GM19467 (cell line): Measurements from ENCODE around the gene GALNT2.

Experiments used
- ATAC-seq: cut with Tn5 transposase; IDR thresholded peaks from one replicate; pipeline ENCODE4 v1.9.1; 2021; ENCODE audit warnings: mild to moderate bottlenecking, moderate library complexity; ENCODE audit not compliant: unreplicated experiment

GALNT2 gene

GRCh38 chr1:230249695-230250480 is 182.8 kb downstream of the GALNT2 start:
- no peak for ATAC-seq

GRCh38 chr1:230250666-230251065 is 183.6 kb downstream of the GALNT2 start:
- no peak for ATAC-seq

DNA sequence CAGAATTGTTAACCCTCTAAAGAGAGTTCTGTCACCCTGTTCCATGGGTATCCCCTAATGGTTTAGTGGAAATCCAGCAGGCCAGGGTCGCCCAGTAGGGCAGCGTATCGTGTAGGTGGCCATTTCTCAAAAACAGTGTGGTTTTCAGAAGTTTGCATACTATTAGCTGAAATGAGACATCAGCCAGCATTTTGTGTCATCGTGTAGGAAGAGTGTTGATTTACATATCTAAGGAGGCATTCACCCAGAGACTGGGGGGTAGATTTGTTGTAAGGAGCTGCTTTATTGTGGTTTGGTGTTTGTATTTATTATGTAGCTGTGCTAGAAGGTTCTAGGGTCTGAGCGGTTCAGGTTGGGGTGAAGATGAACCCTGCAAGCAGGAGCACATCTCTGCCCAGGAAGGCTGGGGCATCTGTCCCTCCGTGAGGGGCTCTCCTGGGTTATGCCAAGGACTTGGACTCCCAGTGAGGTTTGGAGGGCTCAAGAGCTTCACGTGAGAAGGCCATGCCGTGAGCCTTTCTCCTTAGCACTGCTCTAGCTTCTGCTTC is 184.7 kb downstream of the GALNT2 start:
- ATAC-seq = no peak

- no peak for ATAC-seq
Observed at GRCh38 chr1:230253150-230253549, 186.1 kb downstream of the GALNT2 start.

- ATAC-seq = no peak
Observed at GRCh38 chr1:230254265-230254664, 187.2 kb downstream of the GALNT2 start.

DNA sequence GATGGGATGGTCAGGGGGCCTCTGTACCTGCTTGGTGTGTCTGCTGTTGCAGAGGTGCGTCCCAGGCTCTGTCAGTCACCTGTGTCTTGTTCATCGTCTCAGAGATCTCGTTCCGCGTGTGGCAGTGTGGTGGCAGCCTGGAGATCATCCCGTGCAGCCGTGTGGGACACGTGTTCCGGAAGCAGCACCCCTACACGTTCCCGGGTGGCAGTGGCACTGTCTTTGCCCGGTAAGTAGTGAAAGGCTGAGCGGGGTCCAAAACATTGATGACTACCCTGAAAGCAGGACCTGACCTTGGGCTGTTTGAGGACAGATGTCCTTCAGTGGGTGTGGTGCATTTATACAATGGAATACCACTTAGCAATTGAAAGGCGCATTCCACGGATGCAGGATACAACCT is 188.1 kb downstream of the GALNT2 start:
- ATAC-seq = no peak

DNA sequence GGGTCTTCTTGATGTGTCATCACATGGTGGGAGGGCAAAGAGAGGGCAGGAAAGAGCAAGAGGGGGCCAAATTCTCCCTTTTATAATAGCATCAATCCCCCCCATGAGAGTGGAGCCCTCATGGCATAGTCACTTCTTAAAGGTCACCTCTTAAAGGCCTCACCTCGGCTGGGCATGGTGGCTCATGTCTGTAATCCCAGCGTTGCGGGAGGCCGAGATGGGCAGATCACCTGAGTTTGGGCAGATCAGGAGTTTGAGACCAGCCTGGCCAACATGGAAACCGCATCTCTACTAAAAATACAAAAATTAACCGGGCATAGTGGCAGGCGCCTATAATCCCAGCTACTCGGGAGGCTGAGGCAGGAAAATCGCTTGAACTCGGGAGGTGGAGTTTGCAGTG is 189.0 kb downstream of the GALNT2 start:
- no peak for ATAC-seq

DNA sequence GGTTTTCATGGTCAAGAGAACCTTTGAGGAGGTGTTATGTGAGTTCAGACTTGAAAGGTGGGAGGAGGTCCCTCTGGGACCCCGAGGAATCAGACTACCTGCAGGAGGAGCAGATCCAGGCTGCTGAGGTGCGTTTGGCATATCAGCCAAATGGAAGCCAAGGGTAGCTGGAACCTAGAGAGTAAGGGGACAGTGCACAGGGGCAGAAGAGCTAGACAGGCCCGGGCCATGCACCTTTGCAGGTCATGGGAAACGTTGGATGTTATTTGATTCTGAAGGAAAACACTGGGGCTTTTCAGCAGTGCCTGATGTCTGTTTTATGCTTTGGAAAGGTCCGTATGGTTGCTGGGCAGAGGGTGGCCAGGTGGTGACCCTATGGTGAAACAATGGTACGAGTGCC is 189.9 kb downstream of the GALNT2 start:
- ATAC-seq = no peak

GRCh38 chr1:230259621-230260020 is 192.6 kb downstream of the GALNT2 start:
- ATAC-seq = no peak

DNA sequence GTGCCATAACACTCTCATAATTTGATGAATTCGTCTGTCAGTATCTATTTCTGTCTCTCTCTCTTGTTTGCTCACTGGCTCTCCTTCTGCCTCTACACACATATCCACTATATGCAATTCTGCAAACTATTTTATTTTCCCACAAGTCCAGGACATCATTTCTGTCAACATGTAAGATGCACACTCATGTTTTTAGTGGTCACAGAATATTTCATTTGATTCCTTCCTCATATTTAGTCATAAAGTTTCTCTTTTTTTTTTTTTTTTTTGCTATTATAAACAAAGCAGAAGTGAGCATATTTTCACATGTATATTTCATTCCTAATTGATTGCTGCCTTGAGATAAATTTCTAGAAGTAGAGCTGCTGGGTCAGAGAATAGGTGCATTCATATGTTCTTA is 193.8 kb downstream of the GALNT2 start:
- ATAC-seq = no peak

DNA sequence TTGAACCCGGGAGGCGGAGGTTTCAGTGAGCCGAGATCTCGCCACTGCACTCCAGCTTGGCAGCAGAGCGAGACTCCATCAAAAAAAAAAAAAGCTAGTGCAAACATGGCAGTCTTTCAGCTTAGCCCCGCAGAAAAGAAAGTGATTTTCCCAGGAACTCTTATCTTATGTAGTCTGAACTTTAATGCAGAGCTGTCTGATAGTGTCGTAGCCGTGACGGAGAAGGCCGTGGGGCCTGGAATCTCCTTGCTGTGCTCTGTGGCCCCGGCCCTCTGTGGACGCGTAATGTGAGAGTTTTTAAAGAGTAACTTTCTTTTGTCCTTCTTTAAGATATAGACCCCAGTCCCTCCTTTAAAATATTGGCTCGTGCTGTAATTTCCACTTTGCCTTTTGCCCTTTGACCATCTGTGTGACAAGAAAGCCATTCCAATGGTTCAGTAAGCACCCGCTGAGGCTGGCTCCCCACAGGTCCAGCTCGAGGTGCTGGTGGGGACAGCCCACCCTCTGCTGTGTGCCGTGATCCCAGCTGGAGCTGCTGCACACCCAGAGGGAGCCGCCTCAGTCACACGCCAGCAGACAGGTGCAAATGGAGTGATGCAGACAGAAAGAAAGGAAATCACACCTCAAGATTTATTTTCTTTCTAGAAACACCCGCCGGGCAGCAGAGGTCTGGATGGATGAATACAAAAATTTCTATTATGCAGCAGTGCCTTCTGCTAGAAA is 195.1 kb downstream of the GALNT2 start:
- no peak for ATAC-seq

- no peak for ATAC-seq
Observed at GRCh38 chr1:230262867-230263567, 196.0 kb downstream of the GALNT2 start.

GRCh38 chr1:230263568-230264195 is 196.6 kb downstream of the GALNT2 start:
- no peak for ATAC-seq

DNA sequence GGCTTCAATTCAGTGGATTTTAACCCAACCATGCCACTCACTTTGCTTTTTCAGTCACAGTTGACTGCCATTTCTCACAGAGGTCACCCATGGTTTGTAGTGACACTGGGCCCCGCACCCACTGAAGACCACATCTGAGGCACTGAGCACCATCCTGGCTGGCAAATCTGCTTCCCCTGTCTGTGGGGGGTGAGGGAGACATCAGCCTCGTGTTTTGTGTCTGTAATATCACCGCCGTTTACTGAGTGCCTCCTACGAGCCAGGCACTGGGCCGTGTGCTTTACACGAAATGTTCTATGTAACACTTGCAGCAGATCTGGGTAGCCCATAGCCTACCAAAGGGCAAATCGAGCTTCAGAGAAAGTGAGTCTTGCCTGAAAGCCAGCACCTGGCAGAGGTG is 197.3 kb downstream of the GALNT2 start:
- ATAC-seq = no peak

- no peak for ATAC-seq
Observed at GRCh38 chr1:230265200-230266115, 198.4 kb downstream of the GALNT2 start.

DNA sequence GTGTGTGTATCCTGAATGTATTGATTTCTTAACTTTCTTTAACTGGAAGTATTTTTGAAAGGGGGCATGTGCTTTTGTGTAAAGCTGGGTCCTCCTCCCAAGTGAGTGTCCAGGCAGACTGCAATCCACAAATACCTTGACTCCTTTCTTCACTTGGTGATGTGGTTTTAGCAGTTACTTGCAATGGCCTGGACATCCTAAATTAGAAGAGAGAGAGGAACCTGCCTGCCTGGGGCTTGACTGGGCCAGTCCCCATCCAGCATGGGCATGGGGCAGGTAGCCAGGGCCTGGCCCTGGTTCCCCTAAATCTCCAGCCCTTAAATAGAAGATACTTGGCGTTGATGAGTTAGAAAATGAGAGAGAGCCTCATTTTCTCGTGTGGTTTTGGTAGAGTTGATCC is 199.4 kb downstream of the GALNT2 start:
- ATAC-seq = no peak

- no peak for ATAC-seq
Observed at GRCh38 chr1:230267338-230268065, 200.5 kb downstream of the GALNT2 start.

DNA sequence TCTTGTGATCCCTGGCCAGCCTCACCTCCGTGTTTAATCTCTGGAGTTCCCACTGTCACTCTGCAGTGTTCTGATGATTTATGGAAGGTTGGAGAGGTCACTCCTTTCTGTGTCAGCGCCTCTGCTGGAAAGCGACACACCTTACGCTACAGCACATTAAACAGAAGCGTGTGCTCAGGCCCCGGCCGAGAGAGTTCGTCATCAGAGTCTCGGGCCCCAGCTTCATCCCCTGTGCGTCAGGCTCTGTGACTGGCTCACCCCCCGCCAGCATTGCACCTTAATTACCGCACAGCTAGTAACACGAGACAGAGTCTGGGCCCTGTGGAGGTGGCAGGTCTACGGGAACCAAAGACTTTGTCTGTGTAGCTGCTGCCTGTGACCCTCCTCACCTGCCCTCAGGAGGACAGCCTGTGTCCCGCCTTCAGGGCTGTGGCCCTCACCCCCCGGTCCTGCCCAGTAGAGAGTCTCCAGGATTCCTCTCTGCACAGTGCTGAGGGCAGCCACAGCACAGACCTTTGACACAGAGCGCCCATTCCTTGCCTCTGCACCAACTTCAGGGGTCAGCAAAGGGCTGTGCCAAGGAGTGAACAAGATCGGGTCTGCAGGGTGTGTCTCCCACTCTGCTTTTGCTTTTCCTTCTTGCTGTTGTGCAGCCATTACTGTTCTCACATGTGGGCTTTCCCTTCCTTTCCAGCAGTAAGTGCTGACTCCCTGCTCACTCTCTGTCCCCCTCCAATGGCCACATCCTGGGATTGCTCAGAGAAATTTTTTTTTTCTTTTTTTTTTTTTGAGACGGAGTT is 201.5 kb downstream of the GALNT2 start:
- no peak for ATAC-seq

- no peak for ATAC-seq
Observed at GRCh38 chr1:230270185-230270558, 203.1 kb downstream of the GALNT2 start.
